NB4 (cell line): ENCODE measurements around the gene EMX1.

ENCODE experiments used
- MAX ChIP-seq: IDR thresholded peaks from 2 replicates; pipeline ENCODE4 v1.6.1; 2011; ENCODE audit warnings: low read depth, low read length
- MYC ChIP-seq: IDR thresholded peaks from 2 replicates; pipeline ENCODE4 v1.6.1; 2011; ENCODE audit warnings: low read depth, low read length
- POLR2A ChIP-seq: IDR thresholded peaks from 2 replicates; pipeline ENCODE4 v1.6.1; 2011; ENCODE audit warnings: mild to moderate bottlenecking; ENCODE audit not compliant: insufficient read length; ENCODE audit errors: extremely low read depth
- TF ChIP-seq, protein P1 (sequence below): IDR thresholded peaks from one replicate; pipeline ENCODE4 v1.5.1; 2012; ENCODE audit warnings: low read depth, low read length

GRCh38 chr2:72898585-72898906 is 18.8 kb upstream of the EMX1 start:
- TF ChIP-seq, protein P1, sequence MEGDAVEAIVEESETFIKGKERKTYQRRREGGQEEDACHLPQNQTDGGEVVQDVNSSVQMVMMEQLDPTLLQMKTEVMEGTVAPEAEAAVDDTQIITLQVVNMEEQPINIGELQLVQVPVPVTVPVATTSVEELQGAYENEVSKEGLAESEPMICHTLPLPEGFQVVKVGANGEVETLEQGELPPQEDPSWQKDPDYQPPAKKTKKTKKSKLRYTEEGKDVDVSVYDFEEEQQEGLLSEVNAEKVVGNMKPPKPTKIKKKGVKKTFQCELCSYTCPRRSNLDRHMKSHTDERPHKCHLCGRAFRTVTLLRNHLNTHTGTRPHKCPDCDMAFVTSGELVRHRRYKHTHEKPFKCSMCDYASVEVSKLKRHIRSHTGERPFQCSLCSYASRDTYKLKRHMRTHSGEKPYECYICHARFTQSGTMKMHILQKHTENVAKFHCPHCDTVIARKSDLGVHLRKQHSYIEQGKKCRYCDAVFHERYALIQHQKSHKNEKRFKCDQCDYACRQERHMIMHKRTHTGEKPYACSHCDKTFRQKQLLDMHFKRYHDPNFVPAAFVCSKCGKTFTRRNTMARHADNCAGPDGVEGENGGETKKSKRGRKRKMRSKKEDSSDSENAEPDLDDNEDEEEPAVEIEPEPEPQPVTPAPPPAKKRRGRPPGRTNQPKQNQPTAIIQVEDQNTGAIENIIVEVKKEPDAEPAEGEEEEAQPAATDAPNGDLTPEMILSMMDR, result no peak
- TF ChIP-seq POLR2A, result no peak
- no peak for TF ChIP-seq MAX
- TF ChIP-seq MYC, result no peak
